A673 (cell line): ENCODE results near the gene AFAP1L1. TPM values are rescaled to one million over a fixed set of nuclear protein-coding genes. Genes with fewer than 3 reads are reported as not detected.

Source experiments
- BruUV-seq: library from RNA; stranded (reverse); fragments of 400-500 nt; replicated peaks from 2 replicates; lab custom pipeline; 2021; lab: Mats Ljungman, UMichigan
- CTCF ChIA-PET: fragments of 300-600 bp; sonication (Branson Sonifier 250); formaldehyde crosslinking; loops from one replicate; lab custom pipeline; 2022; ENCODE audit warnings: antibody characterized with exemption; lab: Charles Lee
- POLR2A ChIA-PET: fragments of 300-600 bp; sonication (Branson Sonifier 250); formaldehyde crosslinking; loops from one replicate; lab custom pipeline; 2022; ENCODE audit warnings: antibody characterized with exemption; ENCODE audit not compliant: low non-redundant PET; lab: Charles Lee
- DNase-seq: peaks from one replicate; pipeline ENCODE4 v3.0.0-alpha.2; 2015; ENCODE audit warnings: low spot score
- H3K27ac ChIP-seq: fragments of 200-600 bp; sonication (generic); 2 replicates; pipeline ENCODE4 v1.5.1; 2016; ENCODE audit warnings: mixed run types, low read depth, mild to moderate bottlenecking, mixed read lengths, antibody characterized with exemption, low read length; ENCODE audit not compliant: poor library complexity, severe bottlenecking
- H3K27me3 ChIP-seq: fragments of 200-600 bp; sonication (generic); replicated peaks from 2 replicates; pipeline ENCODE4 v1.6.1; 2017; ENCODE audit warnings: mixed run types, low read depth, mild to moderate bottlenecking, mixed read lengths, antibody characterized with exemption, low read length; ENCODE audit not compliant: insufficient read depth, poor library complexity
- H3K36me3 ChIP-seq: fragments of 200-600 bp; sonication (generic); 2 replicates; pipeline ENCODE4 v1.6.1; 2016; ENCODE audit warnings: mixed run types, mild to moderate bottlenecking, mixed read lengths, antibody characterized with exemption, low read length; ENCODE audit not compliant: insufficient read depth, poor library complexity, severe bottlenecking
- H3K4me1 ChIP-seq: fragments of 200-600 bp; sonication (generic); 2 replicates; pipeline ENCODE4 v1.6.1; 2017; ENCODE audit warnings: mixed run types, mild to moderate bottlenecking, mixed read lengths, antibody characterized with exemption, low read length; ENCODE audit not compliant: insufficient read depth, poor library complexity, severe bottlenecking
- H3K4me3 ChIP-seq: fragments of 200-600 bp; sonication (generic); 2 replicates; pipeline ENCODE4 v1.5.1; 2016; ENCODE audit warnings: low read depth, mixed run types, mild to moderate bottlenecking, mixed read lengths, low read length; ENCODE audit not compliant: poor library complexity, severe bottlenecking
- H3K9me3 ChIP-seq: fragments of 200-600 bp; sonication (generic); 2 replicates; pipeline ENCODE4 v1.6.1; 2016; ENCODE audit warnings: mixed run types, low read depth, mild to moderate bottlenecking, mixed read lengths, antibody characterized with exemption, low read length; ENCODE audit not compliant: poor library complexity, severe bottlenecking
- EZH2 ChIP-seq: fragments of 200-600 bp; sonication (generic); IDR thresholded peaks from 2 replicates; pipeline ENCODE4 v1.6.1; 2017; ENCODE audit warnings: borderline replicate concordance, low read depth, mild to moderate bottlenecking, mixed read lengths, antibody characterized with exemption, low read length; ENCODE audit not compliant: poor library complexity, severe bottlenecking
- intact Hi-C: fragments of 100-400 bp; cut with micrococcal nuclease; formaldehyde crosslinking; loops from one replicate; pipeline ENCODE4 v1.10.0; 2022; ENCODE audit not compliant: unreplicated experiment
- total RNA-seq: library from RNA; stranded (reverse); gene quantifications from 2 replicates; pipeline ENCODE4 v1.2.3, GENCODE V29; 2021
- TF ChIP-seq, protein P1 (sequence below): fragments of 300-800, 200-600 bp; sonication (generic); conservative IDR thresholded peaks from 2 replicates; pipeline ENCODE4 v1.5.1; 2017; ENCODE audit warnings: low read depth, mild to moderate bottlenecking, antibody characterized with exemption, low read length, moderate library complexity, mixed read lengths

The AFAP1L1 gene
- total RNA-seq, 1 experiment from 2014 or later: 0.21 TPM

GRCh38 chr5:149379818-149380374 is 108.2 kb downstream of the AFAP1L1 start:
- Histone ChIP-seq H3K4me1 (no peaks in the 10 kb centered on the region), H3K27me3 (no peaks in the 10 kb centered on the region), H3K4me3 (no peak overlapping the region), H3K27ac (no peak overlapping the region), H3K9me3 (no peaks in the 10 kb centered on the region), H3K36me3 (no peaks in the 10 kb centered on the region)
- no peak for DNase-seq
- intact Hi-C loops: no loop called here
- no TSS peak for BruUV-seq
- ChIA-PET CTCF (interaction anchor here (0.9 kb wide), 1 partner anchor 12 kb away, joined by 3 read pairs; no protein-coding TSS in a partner anchor), POLR2A (no interaction called here)
- no peak for TF ChIP-seq EZH2
- TF ChIP-seq, protein P1, sequence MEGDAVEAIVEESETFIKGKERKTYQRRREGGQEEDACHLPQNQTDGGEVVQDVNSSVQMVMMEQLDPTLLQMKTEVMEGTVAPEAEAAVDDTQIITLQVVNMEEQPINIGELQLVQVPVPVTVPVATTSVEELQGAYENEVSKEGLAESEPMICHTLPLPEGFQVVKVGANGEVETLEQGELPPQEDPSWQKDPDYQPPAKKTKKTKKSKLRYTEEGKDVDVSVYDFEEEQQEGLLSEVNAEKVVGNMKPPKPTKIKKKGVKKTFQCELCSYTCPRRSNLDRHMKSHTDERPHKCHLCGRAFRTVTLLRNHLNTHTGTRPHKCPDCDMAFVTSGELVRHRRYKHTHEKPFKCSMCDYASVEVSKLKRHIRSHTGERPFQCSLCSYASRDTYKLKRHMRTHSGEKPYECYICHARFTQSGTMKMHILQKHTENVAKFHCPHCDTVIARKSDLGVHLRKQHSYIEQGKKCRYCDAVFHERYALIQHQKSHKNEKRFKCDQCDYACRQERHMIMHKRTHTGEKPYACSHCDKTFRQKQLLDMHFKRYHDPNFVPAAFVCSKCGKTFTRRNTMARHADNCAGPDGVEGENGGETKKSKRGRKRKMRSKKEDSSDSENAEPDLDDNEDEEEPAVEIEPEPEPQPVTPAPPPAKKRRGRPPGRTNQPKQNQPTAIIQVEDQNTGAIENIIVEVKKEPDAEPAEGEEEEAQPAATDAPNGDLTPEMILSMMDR: no peak

DNA sequence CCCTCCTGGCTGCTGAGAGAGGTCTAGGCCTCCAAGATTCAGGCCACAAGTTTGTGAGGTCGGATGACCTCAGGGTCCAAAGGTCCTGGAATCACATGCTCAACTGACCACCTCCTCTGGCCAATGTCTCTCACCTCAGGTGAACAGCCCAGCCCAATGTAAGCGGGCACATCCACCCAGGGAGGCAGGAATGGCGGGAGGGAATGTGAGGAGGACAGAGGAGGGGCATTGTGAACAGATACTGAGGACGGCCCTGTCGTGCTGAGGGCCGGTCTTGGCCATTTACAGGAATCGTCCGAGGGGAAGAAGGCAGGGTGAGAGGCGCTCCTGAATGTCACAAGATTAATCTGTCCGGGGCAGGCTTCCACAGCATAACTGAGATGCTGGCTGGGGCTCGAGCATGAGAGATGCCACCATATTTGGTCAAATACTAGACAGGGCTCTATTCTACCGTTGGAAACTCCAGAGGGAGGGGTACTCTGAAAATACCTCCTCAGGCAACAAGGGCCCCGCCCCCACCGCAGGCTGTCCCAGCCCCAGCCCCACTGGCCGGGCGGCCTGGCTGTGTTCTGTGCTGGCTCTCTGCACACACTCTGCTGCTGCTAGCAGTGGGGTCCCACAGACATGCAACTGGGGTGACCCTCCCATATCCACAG is 108.9 kb downstream of the AFAP1L1 start:
- no peak overlapping the region for H3K27ac ChIP-seq
- H3K4me1 ChIP-seq: no peaks in the 10 kb centered on the region
- H3K4me3 ChIP-seq: no peak overlapping the region
- intact Hi-C loops: loop anchor here (1.0 kb wide), 1 partner anchor 54 kb away; no protein-coding TSS in a partner anchor
- H3K9me3 ChIP-seq: no peaks in the 10 kb centered on the region
- no peaks in the 10 kb centered on the region for H3K27me3 ChIP-seq
- DNase-seq: no peak
- ChIA-PET CTCF (interaction anchor here (2.6 kb wide), 1 partner anchor 54 kb away, joined by 18 read pairs; no protein-coding TSS in a partner anchor), POLR2A (no interaction called here)
- no peaks in the 10 kb centered on the region for H3K36me3 ChIP-seq
- TF ChIP-seq EZH2: no peak
- TF ChIP-seq, protein P1: no peak
- BruUV-seq: no TSS peak

DNA sequence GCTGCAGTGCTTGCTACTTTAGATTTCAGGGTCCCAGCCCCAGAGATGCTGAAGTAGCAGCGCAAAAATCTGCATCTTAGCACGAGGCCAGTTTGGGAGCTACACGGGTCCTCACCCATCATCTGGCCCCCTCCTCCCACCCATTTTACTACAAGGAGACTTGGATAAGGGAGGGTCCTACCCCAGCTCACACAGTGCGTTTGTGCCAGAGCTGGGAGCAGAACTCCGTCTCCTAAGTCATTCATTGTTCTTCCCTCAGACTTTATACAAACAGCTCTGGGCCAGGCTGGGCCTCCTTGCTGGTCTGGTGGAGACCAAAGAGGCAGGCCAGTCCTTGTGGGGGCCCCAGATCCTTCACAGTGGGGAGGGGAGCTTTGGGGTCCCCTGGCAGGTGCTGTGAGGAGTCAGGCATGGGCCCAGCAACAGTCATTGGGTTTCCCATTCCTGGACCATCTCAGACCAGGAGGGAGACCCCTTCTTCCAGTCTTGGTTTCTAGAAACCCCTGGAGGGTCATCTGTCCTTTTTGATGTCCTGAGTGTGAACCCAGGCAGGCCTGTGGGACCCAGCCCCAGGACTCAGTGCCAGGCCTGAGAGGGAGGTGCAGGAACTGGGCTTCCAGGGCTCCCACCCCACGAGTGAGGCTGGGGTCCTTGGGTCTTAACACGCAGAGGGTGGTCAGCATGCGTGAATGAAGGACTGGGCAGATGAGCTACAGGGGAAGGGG is 109.8 kb downstream of the AFAP1L1 start:
- intact Hi-C loops: loop anchor here (1.0 kb wide), 1 partner anchor 53 kb away; no protein-coding TSS in a partner anchor
- Histone ChIP-seq H3K27me3 (no peaks in the 10 kb centered on the region), H3K4me1 (no peaks in the 10 kb centered on the region), H3K9me3 (no peaks in the 10 kb centered on the region), H3K4me3 (no peak overlapping the region), H3K27ac (no peak overlapping the region), H3K36me3 (no peaks in the 10 kb centered on the region)
- no peak for DNase-seq
- BruUV-seq: no TSS peak
- POLR2A ChIA-PET: no interaction called here
- CTCF ChIA-PET: interaction anchor here (0.5 to 2.6 kb wide), 4 partner anchors 8 to 180 kb away, joined by 3 to 18 read pairs (median 4); no protein-coding TSS in a partner anchor
- TF ChIP-seq, protein P1: no peak
- no peak for TF ChIP-seq EZH2
